Esophagus muscularis mucosa (tissue), 4 donors: ENCODE data around the gene DUSP7. TPM values are rescaled to one million over a fixed set of nuclear protein-coding genes. Genes with fewer than 3 reads are reported as not detected.

Experiments used
- DNase-seq: peaks from one replicate; pipeline ENCODE4 v3.0.0-alpha.2; 2017; ENCODE audit errors: extremely low spot score
- H3K27ac ChIP-seq, 4 donors: fragments of 200-600 bp; sonication (generic); replicated peaks in 1 of 4; 1 replicate in 3 of 4; 2 replicates in 1 of 4; pipeline ENCODE4 v1.5.1; 2016 to 2019; ENCODE audit warnings: mild to moderate bottlenecking in 1 of 4
- H3K27me3 ChIP-seq, 4 donors: fragments of 200-600 bp; sonication (generic); one replicate each; pipeline versions ENCODE4 v1.5.1 to v1.6.0; 2016 to 2019
- H3K36me3 ChIP-seq, 4 donors: fragments of 200-600 bp; sonication (generic); one replicate each; pipeline ENCODE4 v1.5.1; 2016 to 2019
- H3K4me1 ChIP-seq, 4 donors: fragments of 200-600 bp; sonication (generic); one replicate each; pipeline ENCODE4 v1.5.1; 2016 to 2019
- H3K4me3 ChIP-seq, 4 donors: fragments of 200-600 bp; sonication (generic); 1 replicate in 2 of 4; 2 replicates in 2 of 4; pipeline ENCODE4 v1.5.1; 2016 to 2019; ENCODE audit warnings: mild to moderate bottlenecking in 4 of 4, moderate library complexity in 1 of 4
- H3K9me3 ChIP-seq, 4 donors: fragments of 200-600 bp; sonication (generic); 1 replicate in 3 of 4; 2 replicates in 1 of 4; pipeline ENCODE4 v1.5.1; 2016 to 2019
- EP300 ChIP-seq: sonication (generic); formaldehyde crosslinking; IDR thresholded peaks from one replicate; pipeline ENCODE4 v1.6.1; 2017; ENCODE audit warnings: antibody characterized with exemption
- POLR2A ChIP-seq: fragments of 450-650 bp; IDR thresholded peaks from one replicate; pipeline ENCODE4 v1.6.1; 2017; ENCODE audit warnings: antibody characterized with exemption, moderate library complexity, mild to moderate bottlenecking, low read depth
- POLR2AphosphoS5 ChIP-seq, 2 donors: sonication (generic); formaldehyde crosslinking; IDR thresholded peaks; one replicate each; pipeline ENCODE4 v1.6.1; 2017; ENCODE audit warnings: antibody characterized with exemption in 2 of 2
- WGBS: methylation state at CpG from one replicate; pipeline ENCODE4 v1.1.5; 2018; 5-methylcytosine and 5-hydroxymethylcytosine counted together
- intact Hi-C: fragments of 100-400 bp; cut with DNase I; formaldehyde crosslinking; loops from one replicate; pipeline ENCODE4 v1.15.1; 2023
- total RNA-seq, 4 donors: library from RNA; depleted of rRNA; stranded (reverse); fragments of >200 nt; gene quantifications; one replicate each; pipeline versions ENCODE4 v1.1.0 to v1.2.1, GENCODE V29; 2016
- TF ChIP-seq, protein P1 (sequence below), 3 experiments: fragments of 200-600 bp in 2 of 3; fragments of 450-650 bp in 1 of 3; sonication (generic) in 2 of 3; IDR thresholded peaks; one replicate each; pipeline ENCODE4 v1.5.1; 2017 to 2019; ENCODE audit warnings: antibody characterized with exemption in 3 of 3, mild to moderate bottlenecking in 2 of 3, moderate library complexity in 1 of 3

The DUSP7 gene
- total RNA-seq, 4 donors from 2014 or later = 10.0 to 23.5 (median 15.9) TPM

DNA sequence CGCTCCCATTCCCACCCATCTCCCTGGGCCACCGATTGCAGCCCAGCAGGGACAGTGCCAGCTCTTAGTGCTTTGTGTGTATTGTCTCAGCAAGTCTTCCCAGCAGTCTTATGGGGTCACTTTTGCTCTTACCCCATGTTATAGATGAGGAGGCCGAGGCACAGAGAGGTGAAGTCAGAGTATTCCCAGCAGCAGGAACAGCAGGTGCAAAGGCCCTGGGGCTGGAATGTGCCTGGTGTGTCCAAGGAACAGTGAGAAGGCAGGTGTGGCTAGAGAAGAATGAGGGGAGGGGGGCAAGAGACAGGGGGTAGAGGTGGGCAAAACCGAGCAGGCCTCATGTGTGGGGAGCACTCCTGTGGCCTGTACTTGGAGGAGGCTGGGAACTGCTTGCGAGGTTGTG lies 12.8 kb upstream of the DUSP7 start:
- intact Hi-C loops = no loop called here
- Histone ChIP-seq H3K4me3 (no peak overlapping the region), H3K27me3 (no peaks in the 10 kb centered on the region), H3K4me1 (peaks cover 21 to 26% (median 24%) of the 10 kb centered on the region in 4 donors), H3K36me3 (no peaks in the 10 kb centered on the region), H3K9me3 (no peaks in the 10 kb centered on the region), H3K27ac (no peak overlapping the region)
- TF ChIP-seq, protein P1, sequence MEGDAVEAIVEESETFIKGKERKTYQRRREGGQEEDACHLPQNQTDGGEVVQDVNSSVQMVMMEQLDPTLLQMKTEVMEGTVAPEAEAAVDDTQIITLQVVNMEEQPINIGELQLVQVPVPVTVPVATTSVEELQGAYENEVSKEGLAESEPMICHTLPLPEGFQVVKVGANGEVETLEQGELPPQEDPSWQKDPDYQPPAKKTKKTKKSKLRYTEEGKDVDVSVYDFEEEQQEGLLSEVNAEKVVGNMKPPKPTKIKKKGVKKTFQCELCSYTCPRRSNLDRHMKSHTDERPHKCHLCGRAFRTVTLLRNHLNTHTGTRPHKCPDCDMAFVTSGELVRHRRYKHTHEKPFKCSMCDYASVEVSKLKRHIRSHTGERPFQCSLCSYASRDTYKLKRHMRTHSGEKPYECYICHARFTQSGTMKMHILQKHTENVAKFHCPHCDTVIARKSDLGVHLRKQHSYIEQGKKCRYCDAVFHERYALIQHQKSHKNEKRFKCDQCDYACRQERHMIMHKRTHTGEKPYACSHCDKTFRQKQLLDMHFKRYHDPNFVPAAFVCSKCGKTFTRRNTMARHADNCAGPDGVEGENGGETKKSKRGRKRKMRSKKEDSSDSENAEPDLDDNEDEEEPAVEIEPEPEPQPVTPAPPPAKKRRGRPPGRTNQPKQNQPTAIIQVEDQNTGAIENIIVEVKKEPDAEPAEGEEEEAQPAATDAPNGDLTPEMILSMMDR (IDR thresholded peaks at IDR 0.05) = no peak
- TF ChIP-seq POLR2AphosphoS5 (IDR thresholded peaks at IDR 0.05) = no peak
- TF ChIP-seq EP300 = no peak
- no peak for TF ChIP-seq POLR2A
- 94% methylated on average over 3 of the region's 5 CpGs for WGBS
- no peak for DNase-seq

DNA sequence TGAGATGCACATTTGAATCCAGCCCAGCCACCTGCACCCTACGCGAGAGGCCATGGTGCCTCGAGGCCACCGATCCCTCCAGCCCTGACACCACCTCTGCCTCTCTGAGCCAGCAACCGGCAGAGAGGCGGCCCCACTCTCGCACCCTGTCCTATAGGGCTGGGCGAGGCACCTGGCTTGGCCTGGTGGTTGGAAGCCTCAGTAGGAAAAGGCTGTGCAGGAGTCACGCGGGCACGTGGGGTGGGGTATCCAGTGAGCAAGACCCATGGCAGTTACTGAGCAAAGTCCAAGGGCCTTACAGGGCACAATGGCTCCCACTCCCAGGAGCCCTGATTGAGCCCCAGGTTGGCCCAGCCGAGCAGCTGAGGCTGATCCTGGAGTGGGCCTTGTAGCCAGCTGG lies 12.4 kb upstream of the DUSP7 start:
- DNase-seq = no peak
- Histone ChIP-seq H3K4me3 (no peak overlapping the region), H3K4me1 (peaks cover 21 to 26% (median 24%) of the 10 kb centered on the region in 4 donors), H3K9me3 (no peaks in the 10 kb centered on the region), H3K36me3 (no peaks in the 10 kb centered on the region), H3K27me3 (no peaks in the 10 kb centered on the region), H3K27ac (no peak overlapping the region)
- 94% methylated on average over 12 of the region's 12 CpGs for WGBS
- no peak for TF ChIP-seq EP300
- no peak for TF ChIP-seq POLR2AphosphoS5 (IDR thresholded peaks at IDR 0.05)
- no peak for TF ChIP-seq POLR2A
- TF ChIP-seq, protein P1 (IDR thresholded peaks at IDR 0.05) = no peak
- intact Hi-C loops = no loop called here

DNA sequence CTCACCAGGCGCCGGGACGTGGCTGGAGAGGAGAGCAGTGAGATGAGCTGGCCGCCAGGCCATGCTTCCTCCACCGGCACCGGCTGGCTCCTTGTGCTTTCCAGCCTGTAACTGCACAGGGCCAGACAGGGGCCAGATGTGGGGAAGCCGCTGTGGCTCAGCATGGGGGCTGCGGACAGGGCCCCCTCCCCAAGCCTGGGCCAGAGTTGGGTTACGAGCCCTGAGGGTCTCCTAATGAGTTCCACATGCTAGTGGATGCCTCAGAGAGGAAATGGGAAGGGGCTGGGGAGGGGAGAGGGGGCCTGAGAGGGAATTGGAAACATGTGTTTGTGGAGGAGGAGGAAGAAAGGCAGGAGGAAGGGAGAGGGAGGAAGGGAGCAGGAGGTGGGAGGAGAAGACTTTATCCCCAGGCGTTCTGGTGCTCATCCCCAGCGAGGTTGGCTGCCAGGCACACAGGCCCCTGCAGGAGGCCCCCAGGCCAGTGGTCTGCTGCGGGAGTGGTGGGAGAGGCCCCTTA lies 11.7 kb upstream of the DUSP7 start:
- TF ChIP-seq, protein P1 (IDR thresholded peaks at IDR 0.05) = no peak
- no peak for TF ChIP-seq POLR2AphosphoS5 (IDR thresholded peaks at IDR 0.05)
- no peak for TF ChIP-seq EP300
- no peak for TF ChIP-seq POLR2A
- DNase-seq = no peak
- H3K27me3 ChIP-seq = no peaks in the 10 kb centered on the region

DNA sequence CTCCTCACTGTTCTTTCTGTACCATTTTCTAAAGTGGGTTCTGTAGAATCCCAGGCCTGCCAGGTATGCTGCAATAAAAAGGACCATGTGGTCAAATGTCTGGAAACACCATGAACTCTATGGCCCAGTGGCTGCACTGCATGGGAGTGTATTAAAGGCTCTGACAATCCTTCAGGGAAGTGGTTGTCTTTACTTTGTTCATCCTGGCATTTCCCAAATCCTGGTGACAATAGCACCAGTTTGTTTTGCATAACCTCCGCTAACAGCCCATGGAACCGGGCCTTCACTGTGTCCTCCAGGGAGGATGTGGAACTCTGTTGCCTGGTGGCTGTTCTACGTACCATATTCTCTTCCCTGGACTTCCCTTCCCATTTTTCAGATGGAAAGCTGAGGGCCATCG lies 11.2 kb upstream of the DUSP7 start:
- no peak for DNase-seq
- intact Hi-C loops = no loop called here
- H3K4me1 ChIP-seq = peaks cover 26 to 32% (median 28%) of the 10 kb centered on the region in 4 donors
- no peaks in the 10 kb centered on the region for H3K36me3 ChIP-seq
- TF ChIP-seq EP300 (no peak), POLR2AphosphoS5 (IDR thresholded peaks at IDR 0.05) (no peak), POLR2A (no peak)
- TF ChIP-seq, protein P1 (IDR thresholded peaks at IDR 0.05) = no peak
- no peak overlapping the region for H3K27ac ChIP-seq
- H3K4me3 ChIP-seq = no peak overlapping the region
- H3K27me3 ChIP-seq = no peaks in the 10 kb centered on the region
- WGBS = 82% methylated on average over 4 of the region's 4 CpGs
- H3K9me3 ChIP-seq = no peaks in the 10 kb centered on the region

More for the DNA sequence above, 11.7 kb upstream of the DUSP7 start:
- Histone ChIP-seq H3K27ac (no peak overlapping the region), H3K4me1 (peaks cover 21 to 26% (median 24%) of the 10 kb centered on the region in 4 donors), H3K36me3 (no peaks in the 10 kb centered on the region), H3K4me3 (no peak overlapping the region), H3K9me3 (no peaks in the 10 kb centered on the region)
- WGBS = 91% methylated on average over 10 of the region's 12 CpGs
- intact Hi-C loops = no loop called here

DNA sequence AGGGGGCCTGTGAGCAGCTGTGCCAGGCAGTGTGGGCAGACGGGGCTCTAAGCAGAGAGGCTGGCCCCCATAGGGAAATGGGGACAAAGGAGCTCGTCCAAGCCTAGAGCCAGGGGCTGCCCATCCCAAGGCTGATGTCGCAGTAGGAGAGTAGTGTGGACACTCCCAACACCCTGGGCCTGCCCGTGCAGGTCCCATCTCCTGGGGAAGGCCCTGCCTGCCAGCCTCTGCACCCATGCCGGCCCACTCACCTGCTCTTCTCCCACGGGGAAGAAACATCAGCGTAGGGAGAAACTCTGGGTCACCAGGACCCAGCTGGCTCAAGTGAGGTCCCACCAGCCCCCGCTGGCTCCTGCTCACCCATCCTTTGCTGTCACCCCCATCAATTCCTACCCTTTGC lies 10.7 kb upstream of the DUSP7 start:
- Histone ChIP-seq H3K27me3 (no peaks in the 10 kb centered on the region), H3K36me3 (no peaks in the 10 kb centered on the region), H3K9me3 (no peaks in the 10 kb centered on the region), H3K27ac (no peak overlapping the region), H3K4me3 (no peak overlapping the region), H3K4me1 (peaks cover 30 to 36% (median 33%) of the 10 kb centered on the region in 4 donors)
- WGBS = 91% methylated on average over 8 of the region's 8 CpGs
- intact Hi-C loops = no loop called here
- TF ChIP-seq, protein P1 (IDR thresholded peaks at IDR 0.05) = no peak
- no peak for TF ChIP-seq POLR2A
- TF ChIP-seq EP300 = no peak
- no peak for TF ChIP-seq POLR2AphosphoS5 (IDR thresholded peaks at IDR 0.05)
- DNase-seq = no peak
